HG03521 (cell line): ENCODE results near the gene RABL2B.

Experiments
- ATAC-seq: cut with Tn5 transposase; IDR thresholded peaks from one replicate; pipeline ENCODE4 v1.9.1; 2021; ENCODE audit warnings: mild to moderate bottlenecking, moderate library complexity; ENCODE audit not compliant: unreplicated experiment

Gene RABL2B

GRCh38 chr22:50723991-50724390 lies 59.4 kb downstream of the RABL2B start:
- ATAC-seq, result no peak

- ATAC-seq, result no peak
Measured at GRCh38 chr22:50722716-50723428, 60.6 kb downstream of the RABL2B start.

GRCh38 chr22:50722048-50722701 lies 61.3 kb downstream of the RABL2B start:
- no peak for ATAC-seq

- no peak for ATAC-seq
Measured at GRCh38 chr22:50721257-50721844, 62.1 kb downstream of the RABL2B start.

GRCh38 chr22:50720301-50721256 lies 62.9 kb downstream of the RABL2B start:
- no peak for ATAC-seq

GRCh38 chr22:50719814-50720300 lies 63.6 kb downstream of the RABL2B start:
- no peak for ATAC-seq

- no peak for ATAC-seq
Measured at GRCh38 chr22:50718352-50718709, 65.1 kb downstream of the RABL2B start.

- no peak for ATAC-seq
Measured at GRCh38 chr22:50717709-50718351, 65.6 kb downstream of the RABL2B start.
